H7 (cell line): Measurements from ENCODE around the gene SPINT1. TPM values are rescaled to one million over a fixed set of nuclear protein-coding genes. Genes with fewer than 3 reads are reported as not detected.

Source experiments
- DNase-seq: peaks from one replicate; pipeline ENCODE4 v3.0.0; 2012
- H3K27me3 ChIP-seq: 2 replicates; pipeline ENCODE4 v1.6.0; 2011; ENCODE audit warnings: mild to moderate bottlenecking, low read length; ENCODE audit not compliant: control insufficient read depth, insufficient read depth
- H3K36me3 ChIP-seq: replicated peaks from 2 replicates; pipeline ENCODE4 v1.5.1; 2011; ENCODE audit warnings: low read length; ENCODE audit not compliant: control insufficient read depth, insufficient read depth
- H3K4me3 ChIP-seq: 2 replicates; pipeline ENCODE4 v1.5.1; 2011; ENCODE audit warnings: low read depth, mild to moderate bottlenecking, control low read depth, low read length, moderate library complexity; ENCODE audit not compliant: insufficient read depth
- total RNA-seq: library from RNA; depleted of rRNA; stranded (reverse); fragments of >200 nt; shearing (Covaris generic); gene quantifications from 2 replicates; pipeline ENCODE4 v1.2.3, GENCODE V29; 2014; rRNA removed

The SPINT1 gene
- total RNA-seq, 1 experiment from 2014 or later = 81.1 TPM

- peak; percentile 45 for DNase-seq
- Histone ChIP-seq H3K36me3 (peaks cover 28% of the 10 kb centered on the region), H3K4me3 (no peak overlapping the region), H3K27me3 (no peaks in the 10 kb centered on the region)
Measured at GRCh38 chr15:40902605-40903561, 59.0 kb downstream of the SPINT1 start.

DNA sequence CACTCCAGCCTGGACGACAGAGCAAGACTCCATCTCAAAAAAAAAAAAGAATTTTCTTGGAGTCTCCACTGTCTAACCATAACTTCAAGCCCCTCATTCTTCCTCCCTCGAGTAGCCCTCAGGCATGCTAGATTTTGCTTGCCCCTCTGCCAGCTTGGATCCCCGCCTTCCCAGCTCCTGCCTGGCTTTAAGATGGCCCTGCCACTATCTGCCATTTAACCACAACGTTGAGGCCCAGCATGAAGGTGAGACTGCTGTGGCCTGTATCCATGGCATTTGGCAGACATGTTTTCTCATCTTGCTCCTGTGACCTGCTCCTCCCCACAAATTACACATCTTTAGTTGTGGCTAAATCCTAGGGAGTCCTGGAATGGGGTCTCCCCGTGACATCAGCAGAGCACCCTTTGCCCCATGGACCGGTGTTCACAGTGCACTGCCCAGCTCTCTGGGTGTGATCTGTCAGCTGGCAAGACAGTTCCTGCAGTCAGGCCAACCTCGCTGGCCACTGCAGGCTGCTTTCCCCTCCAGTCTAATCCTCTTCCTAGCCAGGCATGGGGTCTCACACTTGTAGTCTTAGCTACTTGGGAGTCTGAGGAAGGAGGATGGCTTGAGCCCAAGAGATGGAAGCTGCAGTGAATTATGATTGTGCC is 60.8 kb downstream of the SPINT1 start:
- H3K4me3 ChIP-seq = no peak overlapping the region
- peak; percentile 4 for DNase-seq
- H3K36me3 ChIP-seq = peaks cover 23% of the 10 kb centered on the region
- no peaks in the 10 kb centered on the region for H3K27me3 ChIP-seq

GRCh38 chr15:40906091-40906990 is 62.5 kb downstream of the SPINT1 start:
- Histone ChIP-seq H3K4me3 (peak overlapping the region; percentile 47), H3K27me3 (no peaks in the 10 kb centered on the region), H3K36me3 (peaks cover 11% of the 10 kb centered on the region)
- DNase-seq = peak; percentile 99

DNA sequence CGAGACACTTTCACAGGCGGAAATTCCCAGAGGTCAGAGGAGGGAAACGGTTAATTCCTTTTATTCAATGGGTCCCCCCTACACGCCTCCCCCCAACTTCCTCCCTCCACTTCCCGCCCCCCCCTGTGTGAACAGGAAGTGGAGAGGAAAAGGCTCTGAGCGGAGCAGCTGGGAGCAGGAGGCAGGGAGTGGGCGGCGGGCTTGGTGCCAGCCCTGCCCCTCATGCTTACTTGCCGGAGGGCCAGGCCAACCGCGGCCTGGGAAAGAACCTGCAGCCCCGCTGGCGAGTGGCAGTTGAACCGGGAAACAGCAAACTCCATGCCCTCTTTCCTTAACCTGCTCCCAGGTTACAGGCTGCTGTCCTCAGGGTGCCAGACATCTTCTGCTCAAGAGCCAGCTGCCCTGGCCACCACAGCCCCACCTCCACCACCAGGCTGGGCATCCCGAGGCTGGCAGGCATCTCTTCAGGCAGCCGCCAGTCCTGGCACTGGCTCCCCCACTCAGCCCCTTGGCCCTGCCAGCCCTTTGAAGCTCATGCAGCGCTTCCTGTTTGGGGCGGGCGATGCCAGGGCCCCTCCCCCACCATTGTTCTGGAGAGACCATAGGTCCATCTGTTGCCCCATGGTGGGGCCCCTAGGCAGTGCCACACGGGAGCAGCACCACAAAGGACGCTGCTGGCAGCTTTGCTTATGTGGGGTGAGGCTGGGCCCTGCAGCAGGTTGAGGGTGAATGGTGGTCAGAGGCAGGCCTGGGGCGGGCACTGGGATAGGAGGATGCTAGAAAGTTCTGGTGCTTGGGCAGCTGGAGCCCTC is 63.3 kb downstream of the SPINT1 start:
- no peaks in the 10 kb centered on the region for H3K27me3 ChIP-seq
- H3K4me3 ChIP-seq = peak overlapping the region; percentile 47
- peaks cover 11% of the 10 kb centered on the region for H3K36me3 ChIP-seq
- DNase-seq = peak; percentile 50

Other genes with a start within 250 kb of the SPINT1 start
- 28.4 and 33.9 TPM in 2 replicates for gene KNL1, start 249.8 kb upstream of the SPINT1 start, total RNA-seq
- 14.2 and 16.1 TPM in 2 replicates for gene RAD51, start 148.9 kb upstream of the SPINT1 start, total RNA-seq
- 9.6 and 14.2 TPM in 2 replicates for gene RMDN3, start 88.8 kb upstream of the SPINT1 start, total RNA-seq
- gene GCHFR, start 80.0 kb upstream of the SPINT1 start, total RNA-seq = 58.3 and 60.9 TPM in 2 replicates
- 0.31 and 0.48 TPM in 2 replicates for gene C15orf62, start 74.1 kb upstream of the SPINT1 start, total RNA-seq
- 25.5 and 30.0 TPM in 2 replicates for gene ZFYVE19, start 37.0 kb upstream of the SPINT1 start, total RNA-seq
- 28.2 and 34.6 TPM in 2 replicates for gene DNAJC17, start 36.6 kb upstream of the SPINT1 start, total RNA-seq
- not detected in 2 replicates for gene PPP1R14D, start 15.3 kb upstream of the SPINT1 start, total RNA-seq
- 2.0 and 2.1 TPM in 2 replicates for gene RHOV, start 30.2 kb downstream of the SPINT1 start, total RNA-seq
- gene VPS18, start 50.4 kb downstream of the SPINT1 start, total RNA-seq = 33.3 and 39.5 TPM in 2 replicates
- 0.26 TPM in 1 of 2 replicates, not detected in the other for gene DLL4, start 85.3 kb downstream of the SPINT1 start, total RNA-seq
- gene CHAC1, start 109.4 kb downstream of the SPINT1 start, total RNA-seq = 30.1 and 39.7 TPM in 2 replicates